HUES64 (cell line): ENCODE measurements around the gene SEMA4D.

Source experiments
- H3K27ac ChIP-seq: 2 replicates; pipeline ENCODE4 v1.7.0; 2013; ENCODE audit warnings: low read depth, low read length, inconsistent platforms
- H3K27me3 ChIP-seq: 2 replicates; pipeline ENCODE4 v1.6.1; 2013; ENCODE audit warnings: mild to moderate bottlenecking, low read length; ENCODE audit not compliant: insufficient read depth
- H3K36me3 ChIP-seq: 2 replicates; pipeline ENCODE4 v1.6.1; 2013; ENCODE audit warnings: mild to moderate bottlenecking, low read length; ENCODE audit not compliant: insufficient read depth
- H3K4me1 ChIP-seq: 2 replicates; pipeline ENCODE4 v1.6.1; 2013; ENCODE audit warnings: mild to moderate bottlenecking, low read length, moderate library complexity; ENCODE audit not compliant: insufficient read depth
- H3K4me3 ChIP-seq: 2 replicates; pipeline ENCODE4 v1.5.1; 2013; ENCODE audit warnings: mild to moderate bottlenecking, low read length, moderate library complexity
- H3K9ac ChIP-seq: 2 replicates; pipeline ENCODE4 v1.6.1; 2013; ENCODE audit warnings: mild to moderate bottlenecking, low read depth, low read length
- H3K9me3 ChIP-seq: 2 replicates; pipeline ENCODE4 v1.6.1; 2013; ENCODE audit warnings: low read depth, low read length; ENCODE audit not compliant: insufficient read depth
- WGBS: fragments of 150-250, 120-280 bp; methylation state at CpG from one replicate; pipeline ENCODE4 v1.1.7; 2013; ENCODE audit warnings: missing lambda C conversion rate; 5-methylcytosine and 5-hydroxymethylcytosine counted together

Gene SEMA4D

GRCh38 chr9:89360465-89360864 is 137.4 kb downstream of the SEMA4D start:
- Histone ChIP-seq H3K9me3 (no peaks in the 10 kb centered on the region), H3K36me3 (peaks cover 73% of the 10 kb centered on the region), H3K4me3 (no peak overlapping the region), H3K27me3 (no peaks in the 10 kb centered on the region), H3K4me1 (no peaks in the 10 kb centered on the region), H3K27ac (no peak overlapping the region), H3K9ac (no peak overlapping the region)
- WGBS, result 92% methylated on average over 3 of the region's 3 CpGs

GRCh38 chr9:89359751-89360261 is 138.1 kb downstream of the SEMA4D start:
- Histone ChIP-seq H3K9ac (no peak overlapping the region), H3K36me3 (peaks cover 80% of the 10 kb centered on the region), H3K4me1 (no peaks in the 10 kb centered on the region), H3K27me3 (no peaks in the 10 kb centered on the region), H3K27ac (no peak overlapping the region), H3K9me3 (no peaks in the 10 kb centered on the region), H3K4me3 (no peak overlapping the region)
- 98% methylated on average over 7 of the region's 8 CpGs for WGBS

- WGBS, result 90% methylated on average over 4 of the region's 4 CpGs
- Histone ChIP-seq H3K4me1 (no peaks in the 10 kb centered on the region), H3K9me3 (no peaks in the 10 kb centered on the region), H3K9ac (no peak overlapping the region), H3K27ac (no peak overlapping the region), H3K4me3 (no peak overlapping the region), H3K36me3 (peaks cover 88% of the 10 kb centered on the region), H3K27me3 (no peaks in the 10 kb centered on the region)
Measured at GRCh38 chr9:89358985-89359384, 138.9 kb downstream of the SEMA4D start.

GRCh38 chr9:89358376-89358916 is 139.5 kb downstream of the SEMA4D start:
- H3K36me3 ChIP-seq, result peaks cover 93% of the 10 kb centered on the region
- 93% methylated on average over 3 of the region's 3 CpGs for WGBS

GRCh38 chr9:89357331-89358197 is 140.3 kb downstream of the SEMA4D start:
- H3K36me3 ChIP-seq, result peaks cover 100% of the 10 kb centered on the region
- no peak overlapping the region for H3K9ac ChIP-seq
- H3K9me3 ChIP-seq, result no peaks in the 10 kb centered on the region
- H3K4me1 ChIP-seq, result no peaks in the 10 kb centered on the region
- H3K4me3 ChIP-seq, result no peak overlapping the region
- H3K27ac ChIP-seq, result no peak overlapping the region
- 94% methylated on average over 8 of the region's 8 CpGs for WGBS
- no peaks in the 10 kb centered on the region for H3K27me3 ChIP-seq

More at GRCh38 chr9:89358376-89358916, 139.5 kb downstream of the SEMA4D start:
- Histone ChIP-seq H3K27me3 (no peaks in the 10 kb centered on the region), H3K4me3 (no peak overlapping the region), H3K9ac (no peak overlapping the region), H3K4me1 (no peaks in the 10 kb centered on the region), H3K9me3 (no peaks in the 10 kb centered on the region), H3K27ac (no peak overlapping the region)

- Histone ChIP-seq H3K4me3 (no peak overlapping the region), H3K9ac (no peak overlapping the region), H3K27ac (no peak overlapping the region), H3K9me3 (no peaks in the 10 kb centered on the region), H3K36me3 (peaks cover 100% of the 10 kb centered on the region), H3K4me1 (no peaks in the 10 kb centered on the region), H3K27me3 (no peaks in the 10 kb centered on the region)
- WGBS, result 95% methylated on average over 2 of the region's 2 CpGs
Measured at GRCh38 chr9:89356782-89357181, 141.1 kb downstream of the SEMA4D start.

- Histone ChIP-seq H3K36me3 (peaks cover 100% of the 10 kb centered on the region), H3K9me3 (no peaks in the 10 kb centered on the region), H3K4me3 (no peak overlapping the region), H3K4me1 (no peaks in the 10 kb centered on the region), H3K9ac (no peak overlapping the region), H3K27me3 (no peaks in the 10 kb centered on the region), H3K27ac (no peak overlapping the region)
- WGBS, result 99% methylated on average over 6 of the region's 6 CpGs
Measured at GRCh38 chr9:89354471-89354870, 143.4 kb downstream of the SEMA4D start.

GRCh38 chr9:89353989-89354388 is 143.9 kb downstream of the SEMA4D start:
- WGBS, result 86% methylated on average over 3 of the region's 3 CpGs
- Histone ChIP-seq H3K36me3 (peaks cover 100% of the 10 kb centered on the region), H3K27me3 (no peaks in the 10 kb centered on the region)

GRCh38 chr9:89352874-89353649 is 144.9 kb downstream of the SEMA4D start:
- Histone ChIP-seq H3K27ac (no peak overlapping the region), H3K4me1 (no peaks in the 10 kb centered on the region), H3K9me3 (no peaks in the 10 kb centered on the region), H3K4me3 (no peak overlapping the region), H3K27me3 (no peaks in the 10 kb centered on the region), H3K9ac (no peak overlapping the region), H3K36me3 (peaks cover 100% of the 10 kb centered on the region)
- WGBS, result 95% methylated on average over 8 of the region's 8 CpGs

More at GRCh38 chr9:89353989-89354388, 143.9 kb downstream of the SEMA4D start:
- Histone ChIP-seq H3K9me3 (no peaks in the 10 kb centered on the region), H3K4me3 (no peak overlapping the region), H3K9ac (no peak overlapping the region), H3K27ac (no peak overlapping the region), H3K4me1 (no peaks in the 10 kb centered on the region)

- WGBS, result 94% methylated on average over 3 of the region's 3 CpGs
- H3K9ac ChIP-seq, result no peak overlapping the region
- H3K4me1 ChIP-seq, result no peaks in the 10 kb centered on the region
- no peaks in the 10 kb centered on the region for H3K9me3 ChIP-seq
- no peak overlapping the region for H3K27ac ChIP-seq
- no peaks in the 10 kb centered on the region for H3K27me3 ChIP-seq
- no peak overlapping the region for H3K4me3 ChIP-seq
- peaks cover 100% of the 10 kb centered on the region for H3K36me3 ChIP-seq
Measured at GRCh38 chr9:89352451-89352850, 145.5 kb downstream of the SEMA4D start.
